OCI-LY3 (cell line): ENCODE measurements around the gene TEX10.

Source experiments
- H2AFZ ChIP-seq: fragments of 200-600, 300-600 bp; shearing (Covaris generic); 2 replicates; pipeline ENCODE4 v1.6.0; 2014; ENCODE audit warnings: antibody characterized with exemption, low read depth, low read length
- H3K27ac ChIP-seq: fragments of 200-600, 300-600 bp; sonication (generic); 2 replicates; pipeline ENCODE4 v1.5.1; 2014; ENCODE audit warnings: mild to moderate bottlenecking, low read length, moderate library complexity, mixed read lengths
- H3K27me3 ChIP-seq: fragments of 200-600, 300-600 bp; sonication (generic); 2 replicates; pipeline ENCODE4 v1.6.1; 2014; ENCODE audit warnings: low read depth, low read length, mixed read lengths
- H3K36me3 ChIP-seq: fragments of 200-600, 300-600 bp; sonication (generic); replicated peaks from 2 replicates; pipeline ENCODE3; 2014; ENCODE audit warnings: low read depth, low read length, mixed read lengths
- H3K4me1 ChIP-seq: fragments of 300-600, 200-600 bp; sonication (generic); 2 replicates; pipeline ENCODE4 v1.6.1; 2014; ENCODE audit warnings: low read length, mixed read lengths
- H3K4me2 ChIP-seq: fragments of 200-600, 300-600 bp; sonication (generic); 2 replicates; pipeline ENCODE4 v1.6.1; 2014; ENCODE audit warnings: low read length, mixed read lengths
- H3K4me3 ChIP-seq: fragments of 300-600, 200-600 bp; sonication (generic); 2 replicates; pipeline ENCODE4 v1.5.1; 2014; ENCODE audit warnings: antibody characterized with exemption, mild to moderate bottlenecking, low read length, moderate library complexity
- H3K79me2 ChIP-seq: fragments of 300-600, 200-600 bp; shearing (Covaris generic); 2 replicates; pipeline ENCODE4 v1.6.1; 2014; ENCODE audit warnings: mild to moderate bottlenecking, low read length, mixed read lengths
- H3K9ac ChIP-seq: fragments of 300-600, 200-600 bp; shearing (Covaris generic); 2 replicates; pipeline ENCODE4 v1.6.0; 2014; ENCODE audit warnings: mild to moderate bottlenecking, low read length, moderate library complexity
- H3K9me3 ChIP-seq: fragments of 200-600, 300-600 bp; shearing (Covaris generic); 2 replicates; pipeline ENCODE4 v1.6.1; 2014; ENCODE audit warnings: low read length, mixed read lengths; ENCODE audit not compliant: insufficient read depth
- H4K20me1 ChIP-seq: fragments of 200-600, 300-600 bp; sonication (generic); 2 replicates; pipeline ENCODE4 v1.6.1; 2016; ENCODE audit warnings: low read length, mixed read lengths; ENCODE audit not compliant: insufficient read depth
- EZH2phosphoT487 ChIP-seq: fragments of 200-600 bp; shearing (Covaris generic); IDR thresholded peaks from 2 replicates; pipeline ENCODE4 v1.6.1; 2018; ENCODE audit warnings: antibody characterized with exemption, mixed run types, low read depth
- TF ChIP-seq, protein P1 (sequence below): fragments of 200-600, 300-600 bp; sonication (generic); IDR thresholded peaks from 2 replicates; pipeline ENCODE4 v1.5.1; 2014; ENCODE audit warnings: antibody characterized with exemption, low read length, low read depth

The TEX10 gene

DNA sequence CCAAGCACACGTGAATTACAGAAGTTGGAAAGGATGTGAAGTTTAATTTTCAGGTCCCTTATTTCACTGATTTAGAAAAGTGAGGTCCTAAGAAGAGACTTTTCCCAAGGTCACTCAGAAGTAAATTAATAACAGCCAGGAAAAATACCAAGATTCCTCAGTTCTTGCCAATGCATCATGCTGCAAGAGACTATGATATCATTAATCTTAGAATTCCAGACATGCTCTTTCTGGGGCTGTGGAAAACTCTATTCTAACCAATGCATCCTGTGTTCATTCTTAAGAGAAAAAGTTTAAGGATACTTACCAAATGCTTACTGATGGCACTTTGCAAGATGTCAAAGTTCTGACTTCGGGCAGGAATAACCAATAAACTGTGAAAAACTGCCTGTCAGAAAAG, 42.8 kb downstream of the TEX10 start:
- H3K9ac ChIP-seq = no peak overlapping the region
- no peaks in the 10 kb centered on the region for H3K27me3 ChIP-seq
- H3K36me3 ChIP-seq = peaks cover 64% of the 10 kb centered on the region
- H3K9me3 ChIP-seq = no peaks in the 10 kb centered on the region
- peaks cover 63% of the 10 kb centered on the region for H3K79me2 ChIP-seq
- H4K20me1 ChIP-seq = peaks cover 16% of the 10 kb centered on the region
- H2AFZ ChIP-seq = no peak overlapping the region
- no peak overlapping the region for H3K4me3 ChIP-seq
- H3K4me2 ChIP-seq = no peak overlapping the region
- H3K4me1 ChIP-seq = no peaks in the 10 kb centered on the region
- H3K27ac ChIP-seq = no peak overlapping the region
- TF ChIP-seq, protein P1, sequence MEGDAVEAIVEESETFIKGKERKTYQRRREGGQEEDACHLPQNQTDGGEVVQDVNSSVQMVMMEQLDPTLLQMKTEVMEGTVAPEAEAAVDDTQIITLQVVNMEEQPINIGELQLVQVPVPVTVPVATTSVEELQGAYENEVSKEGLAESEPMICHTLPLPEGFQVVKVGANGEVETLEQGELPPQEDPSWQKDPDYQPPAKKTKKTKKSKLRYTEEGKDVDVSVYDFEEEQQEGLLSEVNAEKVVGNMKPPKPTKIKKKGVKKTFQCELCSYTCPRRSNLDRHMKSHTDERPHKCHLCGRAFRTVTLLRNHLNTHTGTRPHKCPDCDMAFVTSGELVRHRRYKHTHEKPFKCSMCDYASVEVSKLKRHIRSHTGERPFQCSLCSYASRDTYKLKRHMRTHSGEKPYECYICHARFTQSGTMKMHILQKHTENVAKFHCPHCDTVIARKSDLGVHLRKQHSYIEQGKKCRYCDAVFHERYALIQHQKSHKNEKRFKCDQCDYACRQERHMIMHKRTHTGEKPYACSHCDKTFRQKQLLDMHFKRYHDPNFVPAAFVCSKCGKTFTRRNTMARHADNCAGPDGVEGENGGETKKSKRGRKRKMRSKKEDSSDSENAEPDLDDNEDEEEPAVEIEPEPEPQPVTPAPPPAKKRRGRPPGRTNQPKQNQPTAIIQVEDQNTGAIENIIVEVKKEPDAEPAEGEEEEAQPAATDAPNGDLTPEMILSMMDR = no peak
- no peak for TF ChIP-seq EZH2phosphoT487

DNA sequence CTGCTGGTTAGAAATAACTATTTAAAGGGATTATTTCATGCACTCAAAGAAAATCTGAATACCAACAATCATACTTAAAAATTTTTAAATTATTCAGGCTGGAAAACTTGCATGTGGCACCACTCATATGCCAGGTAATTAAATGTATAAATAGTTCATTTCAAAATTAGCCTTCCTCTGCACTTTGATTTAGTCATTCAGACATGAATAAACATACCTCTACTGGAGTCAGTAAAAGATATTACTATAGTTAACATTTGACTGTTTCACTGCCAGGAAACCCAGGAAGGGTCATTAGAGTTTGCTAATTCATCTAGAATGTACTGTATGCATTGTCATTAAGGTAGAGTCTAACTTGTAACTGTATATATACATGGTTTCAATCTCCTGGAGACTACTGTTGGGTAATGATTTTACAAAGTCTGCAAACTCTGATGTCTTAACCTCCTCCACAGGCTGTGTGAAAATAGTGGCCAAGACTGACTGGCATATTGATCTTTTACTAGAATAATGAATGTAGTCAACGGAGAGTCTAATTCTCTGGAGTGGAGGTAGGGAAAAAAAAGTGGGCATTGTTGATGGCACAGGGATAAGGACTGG, 43.7 kb downstream of the TEX10 start:
- H3K27me3 ChIP-seq = no peaks in the 10 kb centered on the region
- H3K36me3 ChIP-seq = peaks cover 60% of the 10 kb centered on the region
- no peaks in the 10 kb centered on the region for H3K9me3 ChIP-seq
- TF ChIP-seq, protein P1 = no peak
- no peak for TF ChIP-seq EZH2phosphoT487
- peaks cover 16% of the 10 kb centered on the region for H4K20me1 ChIP-seq
- peaks cover 63% of the 10 kb centered on the region for H3K79me2 ChIP-seq
- H3K4me3 ChIP-seq = no peak overlapping the region
- no peak overlapping the region for H3K27ac ChIP-seq
- H2AFZ ChIP-seq = no peak overlapping the region
- no peaks in the 10 kb centered on the region for H3K4me1 ChIP-seq
- no peak overlapping the region for H3K4me2 ChIP-seq
- no peak overlapping the region for H3K9ac ChIP-seq

DNA sequence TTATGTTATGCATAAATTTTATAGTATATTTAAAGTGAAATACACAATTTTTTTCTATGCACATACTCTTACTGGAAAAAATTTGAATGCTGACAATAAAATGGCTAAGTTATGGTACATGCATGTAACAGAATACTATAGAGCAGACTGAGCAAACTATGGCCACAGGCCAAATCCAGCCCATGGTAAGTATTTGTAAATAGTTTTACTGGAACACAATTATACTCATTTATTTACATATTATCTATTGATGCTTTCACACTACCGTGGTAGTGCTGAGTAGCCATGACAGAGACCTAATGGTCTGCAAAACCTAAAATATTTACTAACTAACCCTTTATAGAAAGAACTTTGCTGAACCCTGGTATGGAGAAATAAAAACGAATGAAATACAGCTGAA, 45.7 kb downstream of the TEX10 start:
- no peak overlapping the region for H3K4me3 ChIP-seq
- no peaks in the 10 kb centered on the region for H3K9me3 ChIP-seq
- TF ChIP-seq EZH2phosphoT487 = no peak
- TF ChIP-seq, protein P1 = no peak
- peaks cover 12% of the 10 kb centered on the region for H4K20me1 ChIP-seq
- H3K27me3 ChIP-seq = no peaks in the 10 kb centered on the region
- H3K79me2 ChIP-seq = peaks cover 55% of the 10 kb centered on the region
- H3K36me3 ChIP-seq = peaks cover 58% of the 10 kb centered on the region
- H2AFZ ChIP-seq = no peak overlapping the region
- H3K4me1 ChIP-seq = no peaks in the 10 kb centered on the region
- no peak overlapping the region for H3K9ac ChIP-seq
- H3K27ac ChIP-seq = no peak overlapping the region
- no peak overlapping the region for H3K4me2 ChIP-seq

DNA sequence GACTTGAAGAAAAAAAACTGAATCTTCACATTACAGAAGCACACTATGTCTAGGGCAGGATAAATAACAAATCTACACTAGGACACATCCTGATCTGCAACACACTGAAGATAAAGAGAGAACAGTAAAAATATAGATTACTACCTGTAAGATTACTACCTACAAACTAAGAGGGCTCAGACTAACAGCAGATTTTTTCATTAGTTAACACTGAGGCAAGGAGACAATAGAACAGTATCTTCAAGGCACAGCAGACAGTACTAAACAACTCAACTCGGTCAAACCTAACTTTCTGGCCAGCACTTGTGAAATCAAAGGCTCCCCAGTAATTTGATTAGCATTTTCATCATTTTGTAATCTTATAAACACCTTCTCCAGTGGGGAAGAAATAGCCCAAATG, 46.5 kb downstream of the TEX10 start:
- no peaks in the 10 kb centered on the region for H3K9me3 ChIP-seq
- no peaks in the 10 kb centered on the region for H3K27me3 ChIP-seq
- H2AFZ ChIP-seq = no peak overlapping the region
- H3K27ac ChIP-seq = no peak overlapping the region
- H4K20me1 ChIP-seq = peaks cover 14% of the 10 kb centered on the region
- peaks cover 62% of the 10 kb centered on the region for H3K36me3 ChIP-seq
- no peak overlapping the region for H3K4me2 ChIP-seq
- peaks cover 49% of the 10 kb centered on the region for H3K79me2 ChIP-seq
- no peak overlapping the region for H3K9ac ChIP-seq
- H3K4me3 ChIP-seq = no peak overlapping the region
- H3K4me1 ChIP-seq = no peaks in the 10 kb centered on the region
- no peak for TF ChIP-seq EZH2phosphoT487
- TF ChIP-seq, protein P1 = no peak
